ENCODE measurements around the gene ARHGAP36. TPM values are rescaled to one million over a fixed set of nuclear protein-coding genes. Genes with fewer than 3 reads are reported as not detected.

The ARHGAP36 gene
- total RNA-seq, 2 experiments from 2014 or later = not detected

GRCh38 chrX:131057706-131058105 lies 440 bp upstream of the ARHGAP36 start:
- H3K27ac Mint-ChIP-seq = no peak overlapping the region
- no peaks in the 10 kb centered on the region for H3K4me1 Mint-ChIP-seq (ENCODE audit: low read depth)
- Histone ChIP-seq H3K9me3 (ENCODE audit: control insufficient read depth in 1 of 2, insufficient read depth in 1 of 2, low read length in 2 of 2) (peaks cover 0 to 5% of the 10 kb centered on the region in 2 experiments), H3K36me3 (ENCODE audit: insufficient read depth, low read length) (no peaks in the 10 kb centered on the region), H3K27me3 (ENCODE audit: control insufficient read depth in 1 of 2, insufficient read depth in 2 of 2, low read length in 2 of 2) (peaks cover 13 to 32% of the 10 kb centered on the region in 2 experiments), H3K4me3 (ENCODE audit: low read length) (no peak overlapping the region), H3K27ac (ENCODE audit: low read depth in 1 of 2, low read length in 2 of 2) (no peak overlapping the region), H3K4me1 (ENCODE audit: insufficient read depth, low read length) (no peaks in the 10 kb centered on the region)
- no peak overlapping the region for H3K4me3 Mint-ChIP-seq
- no peaks in the 10 kb centered on the region for H3K36me3 Mint-ChIP-seq (ENCODE audit: low read depth)
- ATAC-seq (ENCODE audit: poor library complexity) (no peak), DNase-seq (no peak)
- H3K27me3 Mint-ChIP-seq = peaks cover 39% of the 10 kb centered on the region
- no peaks in the 10 kb centered on the region for H3K9me3 Mint-ChIP-seq
- POLR2A ChIA-PET = no interaction called here
- intact Hi-C loops (cut with DNase I, micrococcal nuclease) = no loop called here
- TF ChIP-seq CTCF (IDR thresholded peaks at IDR 0.05) = no peak
- CTCF ChIA-PET = no interaction called here

GRCh38 chrX:131059246-131059645 lies 1.1 kb downstream of the ARHGAP36 start:
- Mint-ChIP-seq H3K9me3 (no peaks in the 10 kb centered on the region), H3K27me3 (peaks cover 43% of the 10 kb centered on the region), H3K4me1 (ENCODE audit: low read depth) (no peaks in the 10 kb centered on the region), H3K27ac (no peak overlapping the region), H3K36me3 (ENCODE audit: low read depth) (no peaks in the 10 kb centered on the region), H3K4me3 (no peak overlapping the region)
- TF ChIP-seq CTCF (IDR thresholded peaks at IDR 0.05) = no peak
- ChIA-PET CTCF (no interaction called here), POLR2A (no interaction called here)
- Histone ChIP-seq H3K27ac (ENCODE audit: low read depth in 1 of 2, low read length in 2 of 2) (no peak overlapping the region), H3K4me3 (ENCODE audit: low read length) (no peak overlapping the region), H3K4me1 (ENCODE audit: insufficient read depth, low read length) (no peaks in the 10 kb centered on the region), H3K9me3 (ENCODE audit: control insufficient read depth in 1 of 2, insufficient read depth in 1 of 2, low read length in 2 of 2) (peaks cover 0 to 5% of the 10 kb centered on the region in 2 experiments), H3K27me3 (ENCODE audit: control insufficient read depth in 1 of 2, insufficient read depth in 2 of 2, low read length in 2 of 2) (peaks cover 11 to 39% of the 10 kb centered on the region in 2 experiments), H3K36me3 (ENCODE audit: insufficient read depth, low read length) (no peaks in the 10 kb centered on the region)
- intact Hi-C loops (cut with DNase I, micrococcal nuclease) = no loop called here
- ATAC-seq (ENCODE audit: poor library complexity) (no peak), DNase-seq (no peak)

GRCh38 chrX:131060147-131060546 lies 2.0 kb downstream of the ARHGAP36 start:
- intact Hi-C loops (cut with DNase I, micrococcal nuclease) = no loop called here
- H3K27me3 ChIP-seq (ENCODE audit: control insufficient read depth in 1 of 2, insufficient read depth in 2 of 2, low read length in 2 of 2) = peaks cover 9 to 33% of the 10 kb centered on the region in 2 experiments
- no peaks in the 10 kb centered on the region for H3K36me3 ChIP-seq (ENCODE audit: insufficient read depth, low read length)
- no peaks in the 10 kb centered on the region for H3K4me1 Mint-ChIP-seq (ENCODE audit: low read depth)
- no peak for ATAC-seq (ENCODE audit: poor library complexity)
- H3K4me3 Mint-ChIP-seq = no peak overlapping the region
- no peaks in the 10 kb centered on the region for H3K36me3 Mint-ChIP-seq (ENCODE audit: low read depth)
- H3K27me3 Mint-ChIP-seq = peaks cover 52% of the 10 kb centered on the region
- no peaks in the 10 kb centered on the region for H3K9me3 Mint-ChIP-seq
- ChIA-PET CTCF (no interaction called here), POLR2A (no interaction called here)
- DNase-seq = no peak
- no peak overlapping the region for H3K27ac ChIP-seq (ENCODE audit: low read depth in 1 of 2, low read length in 2 of 2)
- TF ChIP-seq CTCF (IDR thresholded peaks at IDR 0.05) = no peak
- H3K9me3 ChIP-seq (ENCODE audit: control insufficient read depth in 1 of 2, insufficient read depth in 1 of 2, low read length in 2 of 2) = peaks cover 0 to 5% of the 10 kb centered on the region in 2 experiments
- no peak overlapping the region for H3K4me3 ChIP-seq (ENCODE audit: low read length)
- H3K27ac Mint-ChIP-seq = no peak overlapping the region
- H3K4me1 ChIP-seq (ENCODE audit: insufficient read depth, low read length) = no peaks in the 10 kb centered on the region
